Cerebellar nuclear complex (tissue), 1 donor: ENCODE results near the gene ZNF311.
"Not testable (repeated sequence)": the region's sequence is repeated elsewhere in the genome, so short reads cannot be mapped to it uniquely, and the experiment has no call there.

Experiments used
- DNase-seq, 2 experiments: peaks; one replicate each; lab custom pipeline; 2025; lab: John Stamatoyannopoulos, UW

ZNF311 gene

DNA sequence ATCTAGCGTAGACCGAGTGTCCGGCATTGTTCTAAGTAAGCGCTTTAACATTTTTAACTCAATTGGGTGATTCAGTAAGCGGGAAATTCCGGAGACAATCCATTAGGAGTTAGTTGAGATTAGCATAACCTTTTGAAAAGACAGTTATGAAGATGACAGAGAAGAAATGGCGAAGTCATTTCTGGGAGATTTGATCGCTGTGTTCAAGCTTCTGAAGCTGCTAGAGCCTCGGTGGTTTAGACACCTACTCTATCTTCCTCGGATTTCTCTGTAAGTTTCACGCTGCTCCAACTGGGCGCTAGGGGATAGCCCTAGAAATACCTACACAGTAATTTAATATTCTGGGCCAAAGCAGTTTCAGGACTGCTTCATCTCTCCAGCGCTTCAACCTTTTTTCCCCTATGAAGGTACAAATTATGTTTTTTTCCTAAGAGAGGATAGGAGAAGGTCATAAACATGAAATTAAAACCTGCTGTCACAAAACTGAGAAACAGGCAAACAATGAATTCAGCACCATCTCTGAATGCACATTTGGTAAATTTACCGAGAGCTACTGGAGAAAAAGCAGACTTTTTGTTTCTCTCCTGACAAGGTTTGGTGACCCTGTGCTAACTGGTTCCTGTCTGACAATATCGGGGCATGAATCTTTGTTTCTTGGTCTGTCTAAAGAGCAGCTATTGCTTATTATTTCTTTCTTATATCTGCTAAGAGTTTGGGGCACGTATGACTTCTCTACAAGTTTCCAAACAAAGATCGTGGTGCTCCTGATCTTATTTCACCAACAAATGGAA, 22.4 kb downstream of the ZNF311 start:
- no peak for DNase-seq

DNA sequence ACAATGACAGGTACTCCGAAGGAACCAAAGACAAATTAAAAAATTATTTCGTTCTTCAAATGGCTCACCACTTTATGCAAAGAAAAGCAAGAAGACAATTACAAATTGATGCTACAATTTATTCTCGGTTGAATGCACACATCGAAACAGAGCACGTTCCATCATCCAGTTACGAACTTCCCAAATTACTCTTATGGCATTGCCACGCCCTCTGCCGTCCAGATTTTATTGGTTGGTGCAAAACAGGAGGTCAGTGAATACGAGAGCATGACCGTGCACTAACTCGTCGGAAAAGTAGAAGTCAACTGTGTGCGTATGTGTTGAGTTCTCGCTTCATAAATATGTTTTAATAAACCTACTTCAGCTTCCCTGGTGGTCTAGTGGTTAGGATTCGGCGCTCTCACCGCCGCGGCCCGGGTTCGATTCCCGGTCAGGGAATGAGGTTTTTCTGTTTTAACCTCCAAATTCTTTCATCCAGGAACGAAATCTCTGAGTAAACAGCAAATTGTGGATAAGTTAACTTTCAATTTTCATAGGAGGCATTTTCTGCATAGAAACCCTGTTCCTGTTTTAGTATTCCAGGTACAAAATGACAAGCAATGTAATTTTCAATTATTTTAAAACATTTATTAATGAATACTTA, 23.2 kb downstream of the ZNF311 start:
- peak in 1 of 2 experiments; percentile 85 for DNase-seq

- no peak for DNase-seq
Observed at GRCh38 chr6:28981431-28981832, 23.7 kb downstream of the ZNF311 start.

DNA sequence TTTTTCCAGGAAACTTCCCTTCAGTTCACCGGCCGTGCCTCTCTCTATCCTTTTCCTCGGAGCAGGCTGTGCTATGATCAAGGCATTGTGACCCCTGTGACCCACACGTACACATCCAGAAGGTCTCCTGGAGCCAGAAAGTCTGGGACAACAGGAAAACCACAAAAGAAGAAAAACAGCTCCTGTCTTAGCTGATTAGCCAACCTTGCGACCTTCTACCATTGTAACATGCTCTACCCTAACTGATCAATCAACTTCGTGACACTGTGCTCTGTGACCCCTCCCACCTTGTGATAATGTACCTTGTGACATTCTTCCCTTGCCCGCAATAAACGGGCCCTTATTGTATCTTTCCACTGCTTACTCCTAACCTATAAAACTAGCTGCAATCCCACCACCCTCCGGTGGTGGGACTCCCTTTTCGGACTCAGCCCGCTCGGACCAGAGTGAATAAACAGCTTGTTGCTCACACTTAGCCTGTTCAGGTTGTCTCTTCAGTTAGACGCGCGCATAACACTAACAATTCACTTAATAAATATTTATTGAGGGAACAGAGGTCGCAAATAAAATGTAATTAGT, 24.2 kb downstream of the ZNF311 start:
- peak in 1 of 2 experiments; percentile 34 for DNase-seq

DNA sequence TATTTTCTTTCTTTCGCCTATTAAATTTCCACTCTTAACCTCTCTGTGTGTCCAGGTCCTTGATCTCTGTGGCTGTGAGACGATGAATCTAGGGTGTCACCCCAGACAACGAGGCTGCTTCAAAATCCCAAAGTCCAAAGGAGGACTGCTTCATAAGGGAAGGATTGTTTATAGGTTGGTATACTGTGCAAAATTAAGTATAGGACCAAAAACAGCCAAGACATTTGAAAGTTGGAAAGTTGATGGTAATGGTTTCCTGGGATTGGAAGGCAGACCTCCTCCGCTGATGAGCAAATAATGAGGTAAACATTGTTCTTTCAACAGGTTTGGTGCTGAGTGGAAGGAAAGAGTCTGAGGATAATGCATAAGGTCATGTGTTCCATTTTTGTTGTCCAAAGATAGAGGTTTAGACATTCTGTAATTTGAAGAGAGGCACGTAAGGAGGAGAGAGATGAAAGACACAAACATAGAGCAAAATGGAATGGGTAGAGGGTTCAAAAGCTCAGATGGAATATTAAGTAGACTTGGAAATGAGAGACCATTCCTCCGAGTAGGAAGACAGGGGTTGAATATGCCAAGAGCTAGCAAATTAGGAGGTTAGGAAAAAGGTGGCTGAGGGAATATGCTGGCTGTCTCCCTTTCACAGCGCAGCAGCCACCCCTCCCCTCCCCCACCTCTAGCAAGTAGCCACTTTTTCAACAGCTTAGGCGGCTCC, 24.8 kb downstream of the ZNF311 start:
- no peak for DNase-seq

DNA sequence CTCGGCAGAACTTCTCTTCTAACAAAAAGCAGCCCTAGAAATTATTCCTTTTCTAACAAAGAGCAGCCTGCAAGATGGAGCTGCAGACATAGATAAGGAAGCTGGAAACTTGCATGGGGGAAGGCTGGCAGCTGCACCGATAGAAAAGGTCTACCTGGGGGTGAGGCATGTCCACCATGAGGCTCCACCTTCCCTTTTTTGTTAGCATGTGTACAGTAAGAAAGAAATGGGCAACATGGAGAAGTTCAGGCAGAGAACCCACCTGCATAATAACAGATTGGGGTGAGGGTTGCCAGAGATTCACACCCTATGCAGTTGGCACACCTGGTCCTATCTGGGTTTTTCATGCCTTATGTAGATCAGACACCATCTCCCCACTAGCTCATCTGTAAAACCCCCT, 25.4 kb downstream of the ZNF311 start:
- no peak for DNase-seq

- no peak for DNase-seq
Observed at GRCh38 chr6:28978959-28979561, 26.1 kb downstream of the ZNF311 start.

GRCh38 chr6:28978133-28978491, 27.0 kb downstream of the ZNF311 start:
- DNase-seq = no peak

DNA sequence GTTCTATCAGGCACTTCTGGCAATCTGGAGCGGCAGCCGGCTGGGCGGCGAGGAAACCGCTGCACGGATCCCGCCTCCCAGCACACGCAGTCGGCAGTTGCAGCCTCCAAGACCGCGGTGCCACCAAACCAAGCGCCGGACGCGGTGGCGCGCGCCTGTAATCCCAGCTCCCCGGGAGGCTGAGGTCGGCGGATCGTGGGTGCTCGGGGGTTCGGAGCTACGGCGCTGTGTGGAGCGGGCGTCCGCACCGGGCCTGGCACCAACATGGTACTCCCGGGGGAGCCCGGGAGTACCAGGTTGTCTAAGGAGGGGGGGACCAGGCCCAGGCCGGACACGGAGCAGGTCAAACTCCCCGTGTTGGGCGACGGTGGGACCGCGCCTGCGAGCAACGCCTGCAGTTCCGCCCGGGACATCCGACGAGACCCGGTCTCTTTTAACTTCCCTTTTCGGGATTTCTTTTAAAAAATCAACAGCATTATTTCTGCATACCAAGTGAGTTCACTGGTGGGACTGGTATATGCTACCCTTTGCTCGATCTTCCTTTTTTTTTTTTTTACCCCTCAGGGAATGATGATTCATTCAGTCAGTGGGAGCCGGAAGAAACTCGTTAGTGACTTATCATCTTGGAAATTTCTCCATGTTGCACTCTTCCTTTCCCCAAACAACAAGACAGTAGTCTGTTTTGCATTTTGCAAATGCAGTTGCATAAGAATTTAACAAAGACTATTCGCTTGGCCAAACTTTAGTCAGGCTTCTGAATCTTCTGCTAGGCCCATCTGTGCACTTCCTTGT, 27.6 kb downstream of the ZNF311 start:
- no peak for DNase-seq

- DNase-seq = no peak
Observed at GRCh38 chr6:28976677-28977076, 28.4 kb downstream of the ZNF311 start.

DNA sequence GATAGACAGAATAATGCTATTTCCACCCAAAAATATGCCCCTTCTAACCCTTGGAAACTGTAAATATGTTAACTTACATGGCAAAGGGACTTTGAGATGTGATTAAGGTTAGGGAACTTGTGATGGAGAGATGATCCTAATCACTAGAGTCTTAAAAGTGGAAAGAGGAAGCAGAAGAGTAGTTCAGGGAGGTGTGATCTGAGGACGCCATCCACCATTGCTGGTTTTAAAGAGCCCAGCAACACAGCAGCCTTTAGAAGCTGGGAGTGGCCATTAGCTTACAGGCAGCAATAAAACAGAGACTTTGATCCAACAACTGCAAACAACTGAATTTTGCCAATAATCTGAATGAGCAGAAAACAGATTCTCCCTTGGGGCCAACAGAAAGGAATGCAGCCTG, 30.6 kb downstream of the ZNF311 start:
- DNase-seq = no peak

GRCh38 chr6:28970056-28970455, 35.1 kb downstream of the ZNF311 start:
- not testable (repeated sequence) for DNase-seq

GRCh38 chr6:28969129-28969528, 36.0 kb downstream of the ZNF311 start:
- DNase-seq = no peak

- no peak for DNase-seq
Observed at GRCh38 chr6:28968476-28968875, 36.6 kb downstream of the ZNF311 start.

DNA sequence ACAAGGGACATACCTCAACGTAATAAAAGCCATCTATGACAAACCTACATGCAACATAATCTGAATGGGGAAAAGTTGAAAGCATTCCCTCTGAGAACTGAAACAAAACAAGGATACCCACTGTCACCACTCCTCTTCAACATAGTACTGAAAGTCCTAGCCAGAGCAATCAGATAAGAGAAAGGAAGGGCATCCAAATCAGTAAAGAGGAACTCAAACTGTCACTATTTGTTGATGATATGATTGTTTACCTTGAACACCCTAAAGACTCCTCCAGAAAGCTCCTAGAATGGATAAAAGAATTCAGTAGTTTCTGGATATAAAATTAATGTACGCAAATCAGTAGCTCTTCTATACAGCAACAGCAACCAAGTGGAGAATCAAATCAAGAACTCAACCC, 39.4 kb downstream of the ZNF311 start:
- DNase-seq = no peak

DNA sequence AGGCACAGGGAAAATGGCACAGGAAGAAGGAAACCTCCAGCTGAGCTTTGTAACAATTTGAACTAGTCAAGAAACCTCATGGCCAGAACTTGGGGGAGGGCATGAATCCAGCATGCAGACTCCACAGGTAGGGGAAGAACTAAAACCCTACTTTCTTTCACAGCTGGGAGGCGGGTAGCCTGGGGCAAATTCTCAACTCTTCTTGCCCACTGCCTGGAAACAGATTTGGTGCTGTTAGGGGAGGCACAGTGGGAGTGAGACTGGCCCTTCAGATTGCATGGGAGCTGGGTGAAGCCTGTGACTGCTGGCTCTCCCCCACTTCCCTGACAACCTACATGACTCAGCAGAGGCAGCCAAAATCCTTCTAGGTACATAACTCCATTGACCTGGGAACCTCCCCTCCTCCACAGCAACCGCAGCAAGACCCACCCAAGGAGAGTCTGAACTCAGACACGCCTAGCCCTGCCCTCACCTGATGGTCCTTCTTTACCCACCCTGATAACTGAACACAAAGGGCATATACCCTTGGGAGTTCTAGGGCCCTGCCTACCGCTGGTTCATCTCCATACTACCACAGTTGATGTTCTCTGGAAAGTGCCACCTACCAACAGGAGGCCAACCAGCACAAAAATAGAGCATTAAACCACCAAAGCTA, 44.1 kb downstream of the ZNF311 start:
- no peak for DNase-seq

DNA sequence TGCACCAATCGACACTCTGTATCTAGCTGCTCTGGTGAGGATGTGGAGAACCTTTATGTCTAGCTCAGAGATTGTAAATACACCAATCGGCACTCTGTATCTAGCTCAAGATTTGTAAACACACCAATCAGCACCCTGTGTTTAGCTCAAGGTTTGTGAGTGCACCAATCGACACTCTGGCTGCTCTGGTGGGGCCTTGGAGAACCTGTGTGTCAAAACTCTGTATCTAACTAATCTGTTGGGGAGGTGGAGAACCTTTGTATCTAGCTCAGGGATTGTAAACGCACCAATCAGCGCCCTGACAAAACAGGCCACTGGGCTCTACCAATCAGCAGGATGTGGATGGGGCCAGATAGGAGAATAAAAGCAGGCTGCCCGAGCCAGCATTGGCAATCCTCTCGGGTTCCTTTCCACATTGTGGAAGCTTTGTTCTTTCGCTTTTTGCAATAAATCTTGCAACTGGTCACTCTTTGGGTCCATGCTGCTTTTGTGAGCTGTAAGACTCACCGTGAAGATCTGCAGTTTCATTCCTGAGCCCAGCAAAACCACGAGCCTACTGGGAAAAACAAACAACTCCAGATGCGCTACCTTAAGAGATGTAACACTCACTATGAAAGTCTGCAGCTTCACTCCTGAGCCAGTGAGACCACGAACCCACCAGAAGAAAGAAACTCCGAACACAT, 46.4 kb downstream of the ZNF311 start:
- not testable (repeated sequence) for DNase-seq

DNA sequence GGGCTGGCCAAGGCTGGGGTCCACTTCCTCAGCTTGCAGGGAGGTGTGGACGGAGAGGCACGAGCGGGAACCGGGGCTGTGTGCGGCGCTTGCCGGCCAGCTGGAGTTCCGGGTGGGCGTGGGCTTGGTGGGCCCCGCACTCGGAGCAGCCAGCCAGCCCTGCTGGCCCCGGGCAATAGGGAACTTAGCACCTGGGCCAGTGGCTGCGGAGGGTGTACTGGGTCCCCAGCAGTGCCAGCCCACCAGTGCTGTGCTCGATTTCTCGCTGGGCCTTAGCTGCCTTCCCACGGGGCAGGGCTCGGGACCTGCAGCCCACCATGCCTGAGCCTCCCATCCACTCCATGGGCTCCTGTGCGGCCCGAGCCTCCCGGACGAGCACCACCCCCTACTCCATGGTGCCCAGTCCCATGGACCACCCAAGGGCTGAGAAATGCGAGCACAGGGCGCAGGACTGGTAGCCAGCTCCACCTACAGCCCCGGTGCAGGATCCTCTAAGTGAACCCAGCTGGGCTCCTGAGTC, 47.3 kb downstream of the ZNF311 start:
- not testable (repeated sequence) for DNase-seq

- DNase-seq = no peak
Observed at GRCh38 chr6:28956331-28956730, 48.8 kb downstream of the ZNF311 start.
